ENCODE measurements around the gene CAMKK2. TPM values are rescaled to one million over a fixed set of nuclear protein-coding genes. Genes with fewer than 3 reads are reported as not detected.
"Not testable (repeated sequence)": the region's sequence is repeated elsewhere in the genome, so short reads cannot be mapped to it uniquely, and the experiment has no call there.

CAMKK2 gene
- total and polyA plus RNA-seq, 2 of the 13 experiments (the other 11 are each of a cell fraction or from before 2014, with no cell fraction given): 18.8 to 20.0 TPM

DNA sequence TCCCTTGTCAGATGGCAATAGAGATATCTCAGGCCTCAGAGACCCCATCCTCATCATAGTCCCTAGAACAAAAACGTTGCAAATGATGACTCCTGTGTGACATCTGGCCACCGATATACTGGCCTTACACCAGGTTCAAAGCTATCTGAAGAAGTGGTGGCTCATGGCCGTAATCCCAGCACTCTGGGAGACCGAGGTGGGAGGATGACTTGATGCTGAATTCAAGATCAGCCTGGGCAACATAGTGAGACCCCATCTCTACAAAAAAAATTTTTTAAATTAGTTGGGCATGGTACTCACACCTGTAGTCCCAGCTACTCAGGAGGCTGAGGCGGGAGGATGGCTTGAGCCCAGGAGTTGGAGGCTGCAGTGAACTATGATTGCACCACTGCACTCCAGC is 13.1 kb downstream of the CAMKK2 start (continued):
- TF ChIP-seq POLR2A (IDR thresholded peaks at IDR 0.05; ENCODE audit: insufficient read depth in 1 of 2, low read depth in 2 of 2, low read length in 2 of 2) (no peak), THAP11 (CRISPR knock-in tag; IDR thresholded peaks at IDR 0.05) (no peak), ZBTB1 (CRISPR knock-in tag; IDR thresholded peaks at IDR 0.05; ENCODE audit: borderline replicate concordance) (no peak), JDP2 (CRISPR knock-in tag; IDR thresholded peaks at IDR 0.05; ENCODE audit: borderline replicate concordance) (no peak), ZSCAN20 (CRISPR knock-in tag; IDR thresholded peaks at IDR 0.05; ENCODE audit: borderline replicate concordance) (no peak), HOXD1 (CRISPR knock-in tag; IDR thresholded peaks at IDR 0.05) (no peak), TBX2 (CRISPR knock-in tag; IDR thresholded peaks at IDR 0.05; ENCODE audit: borderline replicate concordance) (no peak), KDM4B (CRISPR knock-in tag; IDR thresholded peaks at IDR 0.05) (no peak), UBTF (CRISPR knock-in tag; IDR thresholded peaks at IDR 0.05) (no peak), ZBTB4 (CRISPR knock-in tag; IDR thresholded peaks at IDR 0.05; ENCODE audit: borderline replicate concordance) (no peak), ZNF333 (CRISPR knock-in tag; IDR thresholded peaks at IDR 0.05; ENCODE audit: borderline replicate concordance) (no peak)

GRCh38 chr12:121282910-121283309 is 13.6 kb downstream of the CAMKK2 start:
- in situ Hi-C loops (cut with HindIII; ENCODE audit: extremely low pct_ligation_motif_present, low pct_unique_long_range_greater_than_20kb); ATAC-seq; H3K79me2 ChIP-seq (ENCODE audit: insufficient read depth, low read length); H3K4me1 ChIP-seq (ENCODE audit: insufficient read depth, low read length); DNase-seq (ENCODE audit: low spot score); intact Hi-C loops (cut with micrococcal nuclease; ENCODE audit: unreplicated experiment); H3K27me3 ChIP-seq (ENCODE audit: control insufficient read depth in 1 of 2, insufficient read depth in 2 of 2, low read length in 2 of 2); H2AFZ ChIP-seq (ENCODE audit: low read length); H3K4me3 ChIP-seq (replicated peaks in 1 of 3; ENCODE audit: insufficient read depth in 1 of 3, low read depth in 2 of 3, low read length in 3 of 3); CTCF ChIA-PET (ENCODE audit: low intra/inter-chr PET ratio, low total read pairs); H3K9me3 ChIP-seq (ENCODE audit: low read length); H3K4me2 ChIP-seq (ENCODE audit: low read depth, low read length); BruUV-seq (replicated peaks); H3K27ac ChIP-seq (ENCODE audit: extremely low read length, insufficient read depth, low read length); H3K36me3 ChIP-seq (replicated peaks in 1 of 2; ENCODE audit: control insufficient read depth in 1 of 2, insufficient read depth in 2 of 2, low read length in 2 of 2); H4K20me1 ChIP-seq (ENCODE audit: insufficient read depth, low read length); H3K9ac ChIP-seq (ENCODE audit: insufficient read depth, low read depth, low read length); FAIRE-seq: not testable (repeated sequence)
- 96% methylated on average over 6 of the region's 11 CpGs for WGBS (ENCODE audit: low lambda C conversion rate)
- POLR2A ChIA-PET: interaction anchor here (1.4 kb wide), 1 partner anchor 13 kb away, joined by 3 read pairs; no protein-coding TSS in a partner anchor
